H9 (cell line): ENCODE results near the gene SYNJ1. TPM values are rescaled to one million over a fixed set of nuclear protein-coding genes. Genes with fewer than 3 reads are reported as not detected.
A peak's percentile ranks its signal among the peaks of the same experiment; 100 is the strongest.

Experiments
- DNase-seq: peaks from one replicate; pipeline ENCODE4 v3.0.0-alpha.2; 2017
- H2AFZ ChIP-seq: one replicate; pipeline ENCODE4 v1.6.1; 2013; ENCODE audit warnings: mild to moderate bottlenecking, low read length, control low read depth, moderate library complexity
- H2AK5ac ChIP-seq: 2 replicates; pipeline ENCODE4 v1.6.1; 2013; ENCODE audit warnings: low read length, control low read depth, mixed read lengths; ENCODE audit not compliant: insufficient read length
- H2BK120ac ChIP-seq: one replicate; pipeline ENCODE4 v1.6.1; 2013; ENCODE audit warnings: low read depth, mild to moderate bottlenecking, low read length, control low read depth, inconsistent platforms; ENCODE audit not compliant: poor library complexity, severe bottlenecking
- H2BK12ac ChIP-seq: 2 replicates; pipeline ENCODE4 v1.6.1; 2013; ENCODE audit warnings: low read length, control low read depth, mixed read lengths, low read depth; ENCODE audit not compliant: insufficient read length
- H2BK15ac ChIP-seq: 2 replicates; pipeline ENCODE4 v1.6.1; 2013; ENCODE audit warnings: low read depth, low read length, control low read depth
- H2BK20ac ChIP-seq: one replicate; pipeline ENCODE4 v1.6.1; 2013; ENCODE audit warnings: low read depth, mild to moderate bottlenecking, low read length, control low read depth, inconsistent platforms; ENCODE audit not compliant: poor library complexity, severe bottlenecking
- H2BK5ac ChIP-seq: 2 replicates; pipeline ENCODE4 v1.6.1; 2013; ENCODE audit warnings: low read length, control low read depth, mixed read lengths; ENCODE audit not compliant: insufficient read length
- H3K14ac ChIP-seq: 2 replicates; pipeline ENCODE4 v1.6.1; 2013; ENCODE audit warnings: low read length, control low read depth; ENCODE audit not compliant: insufficient read depth
- H3K18ac ChIP-seq: 2 replicates; pipeline ENCODE4 v1.6.1; 2013; ENCODE audit warnings: low read depth, mild to moderate bottlenecking, mixed read lengths, low read length, control low read depth; ENCODE audit not compliant: insufficient read length
- H3K23ac ChIP-seq: 2 replicates; pipeline ENCODE4 v1.6.1; 2013; ENCODE audit warnings: low read length, control low read depth, mixed read lengths, low read depth; ENCODE audit not compliant: insufficient read length
- H3K23me2 ChIP-seq: 2 replicates; pipeline ENCODE4 v1.6.1; 2013; ENCODE audit warnings: low read depth, mild to moderate bottlenecking, mixed read lengths, low read length, control low read depth; ENCODE audit not compliant: insufficient read length, poor library complexity, severe bottlenecking
- H3K27ac ChIP-seq: 2 replicates; pipeline ENCODE4 v1.5.1; 2013; ENCODE audit warnings: low read length, control low read depth, mixed read lengths, low read depth; ENCODE audit not compliant: insufficient read length
- H3K27me3 ChIP-seq: 2 replicates; pipeline ENCODE4 v1.6.1; 2013; ENCODE audit warnings: low read length, control low read depth, inconsistent platforms; ENCODE audit not compliant: insufficient read depth
- H3K4ac ChIP-seq: 2 replicates; pipeline ENCODE4 v1.6.1; 2013; ENCODE audit warnings: low read depth, mild to moderate bottlenecking, control low read depth, inconsistent platforms, low read length, moderate library complexity
- H3K4me1 ChIP-seq: 2 replicates; pipeline ENCODE4 v1.6.1; 2013; ENCODE audit warnings: low read length, control low read depth, inconsistent platforms; ENCODE audit not compliant: insufficient read depth
- H3K4me2 ChIP-seq: 2 replicates; pipeline ENCODE4 v1.6.1; 2013; ENCODE audit warnings: low read length, control low read depth, mixed read lengths; ENCODE audit not compliant: insufficient read length, insufficient read depth
- H3K56ac ChIP-seq: 2 replicates; pipeline ENCODE4 v1.6.1; 2013; ENCODE audit warnings: low read depth, mild to moderate bottlenecking, mixed read lengths, low read length, control low read depth; ENCODE audit not compliant: insufficient read length
- H3K79me1 ChIP-seq: 2 replicates; pipeline ENCODE4 v1.6.1; 2013; ENCODE audit warnings: low read depth, mild to moderate bottlenecking, moderate library complexity, low read length, control low read depth, inconsistent platforms; ENCODE audit not compliant: insufficient read depth, poor library complexity, severe bottlenecking
- H3K79me2 ChIP-seq: 2 replicates; pipeline ENCODE4 v1.6.1; 2013; ENCODE audit warnings: low read length, control low read depth, inconsistent platforms; ENCODE audit not compliant: insufficient read depth
- H3K9ac ChIP-seq: 2 replicates; pipeline ENCODE4 v1.6.1; 2013; ENCODE audit warnings: low read length, control low read depth, mixed read lengths; ENCODE audit not compliant: insufficient read length; ENCODE audit errors: extremely low read depth
- H3K9me3 ChIP-seq: one replicate; pipeline ENCODE4 v1.6.1; 2013; ENCODE audit warnings: low read depth, low read length, inconsistent platforms; ENCODE audit not compliant: control insufficient read depth
- H3T11ph ChIP-seq: one replicate; pipeline ENCODE4 v1.6.1; 2013; ENCODE audit warnings: mild to moderate bottlenecking, low read length, control low read depth, inconsistent platforms
- H4K20me1 ChIP-seq: one replicate; pipeline ENCODE4 v1.6.1; 2013; ENCODE audit not compliant: control insufficient read depth, insufficient read length, insufficient read depth
- H4K5ac ChIP-seq: 2 replicates; pipeline ENCODE4 v1.6.1; 2013; ENCODE audit warnings: low read depth, mild to moderate bottlenecking, mixed read lengths, low read length, control low read depth; ENCODE audit not compliant: insufficient read length
- H4K8ac ChIP-seq: replicated peaks from 2 replicates; pipeline ENCODE4 v1.6.1; 2013; ENCODE audit warnings: low read length, control low read depth, mixed read lengths, low read depth; ENCODE audit not compliant: insufficient read length
- H4K91ac ChIP-seq: 2 replicates; pipeline ENCODE4 v1.6.1; 2013; ENCODE audit warnings: low read depth, mild to moderate bottlenecking, moderate library complexity, mixed read lengths, low read length, control low read depth; ENCODE audit not compliant: insufficient read length
- H3K27ac Mint-ChIP-seq, 3 experiments: 2 replicates in 2 of 3; 3 replicates in 1 of 3; pipeline ENCODE4 v1.8.0; 2020 to 2021; ENCODE audit warnings: mixed read lengths in 3 of 3, mild to moderate bottlenecking in 1 of 3, moderate library complexity in 1 of 3
- H3K27me3 Mint-ChIP-seq: 2 replicates; pipeline ENCODE4 v1.8.0; 2021; ENCODE audit warnings: low read depth, mild to moderate bottlenecking, moderate library complexity, mixed read lengths
- H3K36me3 Mint-ChIP-seq, 3 experiments: 2 replicates in 2 of 3; 3 replicates in 1 of 3; pipeline ENCODE4 v1.8.0; 2020 to 2021; ENCODE audit warnings: low read depth in 3 of 3, mixed read lengths in 3 of 3; ENCODE audit not compliant: insufficient read depth in 1 of 3
- H3K4me1 Mint-ChIP-seq, 2 experiments: 2 replicates each; pipeline ENCODE4 v1.8.0; 2020; ENCODE audit warnings: mixed read lengths in 2 of 2
- H3K4me3 Mint-ChIP-seq, 2 experiments: 2 replicates in 1 of 2; 3 replicates in 1 of 2; pipeline ENCODE4 v1.8.0; 2020 to 2021; ENCODE audit warnings: mild to moderate bottlenecking in 2 of 2, mixed read lengths in 2 of 2, moderate library complexity in 1 of 2
- H3K9me3 Mint-ChIP-seq, 2 experiments: 2 replicates in 1 of 2; 3 replicates in 1 of 2; pipeline ENCODE4 v1.8.0; 2020; ENCODE audit warnings: mild to moderate bottlenecking in 2 of 2, mixed read lengths in 2 of 2, moderate library complexity in 1 of 2
- CTCF ChIP-seq: fragments of 200-600 bp; sonication (generic); conservative IDR thresholded peaks from 3 replicates; pipeline ENCODE4 v1.8.0; 2021; ENCODE audit warnings: antibody characterized with exemption, mild to moderate bottlenecking
- WGBS: extraction: QIAGEN DNeasy Blood & Tissue Kit; methylation state at CpG from one replicate; pipeline ENCODE4 v1.1.7; 2013; ENCODE audit warnings: missing lambda C conversion rate, low lambda C conversion rate, mixed read lengths; ENCODE audit not compliant: insufficient read length; ENCODE audit errors: extremely low coverage; 5-methylcytosine and 5-hydroxymethylcytosine counted together
- total RNA-seq: library from RNA; stranded (reverse); gene quantifications from 2 replicates; pipeline ENCODE4 v1.2.1, GENCODE V29; 2021

Gene SYNJ1
- total RNA-seq, 1 experiment from 2014 or later = 7.1 TPM

DNA sequence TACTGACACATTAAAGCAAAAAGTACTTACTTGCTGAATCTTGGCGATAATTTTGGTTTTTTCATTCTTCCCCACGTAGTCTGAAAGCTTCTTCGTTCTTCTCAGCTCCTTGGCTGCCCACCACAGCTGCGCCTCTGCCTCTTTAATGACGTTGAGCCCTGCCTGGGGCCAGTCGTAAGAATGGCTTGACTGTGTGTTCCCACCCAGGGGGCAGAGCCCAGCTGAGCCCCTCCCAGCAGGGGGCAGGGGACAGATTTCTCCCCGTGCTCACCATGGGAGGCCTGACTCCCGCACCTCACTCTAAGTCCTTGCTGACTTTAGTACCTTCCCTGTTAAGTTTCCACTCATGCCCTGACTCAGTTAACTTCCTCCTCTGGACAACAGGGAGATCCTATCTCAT lies 124.7 kb downstream of the SYNJ1 start:
- H2BK5ac ChIP-seq = no peak overlapping the region
- H3K14ac ChIP-seq = no peak overlapping the region
- DNase-seq = no peak
- no peak overlapping the region for H2AFZ ChIP-seq
- TF ChIP-seq CTCF = no peak
- H2BK120ac ChIP-seq = no peak overlapping the region
- H4K8ac ChIP-seq = no peak overlapping the region
- H4K91ac ChIP-seq = no peak overlapping the region
- H3K23ac ChIP-seq = no peak overlapping the region
- no peak overlapping the region for H3K18ac ChIP-seq
- peaks cover 59 to 81% (median 70%) of the 10 kb centered on the region in 3 experiments for H3K36me3 Mint-ChIP-seq
- H3K27ac Mint-ChIP-seq = peak overlapping the region; percentile 36 to 88 (median 71); a peak in 4 of 7 replicates
- H2BK12ac ChIP-seq = no peak overlapping the region
- no peaks in the 10 kb centered on the region for H3K79me1 ChIP-seq
- no peaks in the 10 kb centered on the region; the same call in 1 of the 2 replicates for H3K27me3 Mint-ChIP-seq
- peak overlapping the region; percentile 3 for H3K4me2 ChIP-seq
- WGBS = no CpG with 5 or more reads among the region's 8 CpGs
- no peak overlapping the region for H2BK20ac ChIP-seq
- H4K20me1 ChIP-seq = no peaks in the 10 kb centered on the region
- H3K56ac ChIP-seq = no peak overlapping the region
- H4K5ac ChIP-seq = no peak overlapping the region
- H3K4me3 Mint-ChIP-seq = peak overlapping the region; percentile 49 to 60
- no peak overlapping the region for H3K9ac ChIP-seq
- no peaks in the 10 kb centered on the region for H3K9me3 ChIP-seq
- H3K4me1 Mint-ChIP-seq = peaks cover 58 to 63% of the 10 kb centered on the region in 2 experiments
- H3T11ph ChIP-seq = no peak overlapping the region
- no peak overlapping the region for H3K27ac ChIP-seq
- H3K4me1 ChIP-seq = peaks cover 25% of the 10 kb centered on the region
- H3K79me2 ChIP-seq = no peaks in the 10 kb centered on the region
- no peak overlapping the region for H2AK5ac ChIP-seq
- no peak overlapping the region for H3K4ac ChIP-seq
- no peaks in the 10 kb centered on the region for H3K27me3 ChIP-seq
- no peak overlapping the region for H2BK15ac ChIP-seq
- no peaks in the 10 kb centered on the region for H3K23me2 ChIP-seq
- H3K9me3 Mint-ChIP-seq = no peaks in the 10 kb centered on the region
